GM12874 (cell line): ENCODE measurements around the gene HTRA3.

Experiments
- TF ChIP-seq, protein P1 (sequence below): IDR thresholded peaks from 2 replicates; pipeline ENCODE4 v1.5.1; 2011; ENCODE audit warnings: low read depth, mild to moderate bottlenecking, control low read depth, low read length, moderate library complexity; ENCODE audit not compliant: insufficient read depth

Gene HTRA3

DNA sequence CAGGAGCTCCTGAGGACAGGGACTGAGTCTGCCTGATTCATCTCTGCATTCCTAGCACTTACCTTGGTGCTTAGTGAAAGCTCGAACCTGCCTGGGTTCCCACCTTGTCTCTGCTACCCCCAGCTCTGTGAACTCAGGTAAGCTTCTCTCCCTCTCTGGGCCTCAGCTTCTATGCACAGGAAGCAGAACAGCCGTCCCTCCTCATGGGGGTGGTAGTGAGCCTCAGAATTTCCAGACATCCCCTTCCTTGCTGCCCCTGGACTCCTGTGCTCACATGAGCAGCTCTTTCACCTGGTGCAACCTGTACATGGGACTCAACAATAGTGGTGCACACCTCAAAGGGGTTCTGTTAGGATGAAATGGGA lies 50.8 kb downstream of the HTRA3 start:
- TF ChIP-seq, protein P1, sequence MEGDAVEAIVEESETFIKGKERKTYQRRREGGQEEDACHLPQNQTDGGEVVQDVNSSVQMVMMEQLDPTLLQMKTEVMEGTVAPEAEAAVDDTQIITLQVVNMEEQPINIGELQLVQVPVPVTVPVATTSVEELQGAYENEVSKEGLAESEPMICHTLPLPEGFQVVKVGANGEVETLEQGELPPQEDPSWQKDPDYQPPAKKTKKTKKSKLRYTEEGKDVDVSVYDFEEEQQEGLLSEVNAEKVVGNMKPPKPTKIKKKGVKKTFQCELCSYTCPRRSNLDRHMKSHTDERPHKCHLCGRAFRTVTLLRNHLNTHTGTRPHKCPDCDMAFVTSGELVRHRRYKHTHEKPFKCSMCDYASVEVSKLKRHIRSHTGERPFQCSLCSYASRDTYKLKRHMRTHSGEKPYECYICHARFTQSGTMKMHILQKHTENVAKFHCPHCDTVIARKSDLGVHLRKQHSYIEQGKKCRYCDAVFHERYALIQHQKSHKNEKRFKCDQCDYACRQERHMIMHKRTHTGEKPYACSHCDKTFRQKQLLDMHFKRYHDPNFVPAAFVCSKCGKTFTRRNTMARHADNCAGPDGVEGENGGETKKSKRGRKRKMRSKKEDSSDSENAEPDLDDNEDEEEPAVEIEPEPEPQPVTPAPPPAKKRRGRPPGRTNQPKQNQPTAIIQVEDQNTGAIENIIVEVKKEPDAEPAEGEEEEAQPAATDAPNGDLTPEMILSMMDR: 0 out of 2 replicates have a peak, but pooled peaks have one; percentile 12

DNA sequence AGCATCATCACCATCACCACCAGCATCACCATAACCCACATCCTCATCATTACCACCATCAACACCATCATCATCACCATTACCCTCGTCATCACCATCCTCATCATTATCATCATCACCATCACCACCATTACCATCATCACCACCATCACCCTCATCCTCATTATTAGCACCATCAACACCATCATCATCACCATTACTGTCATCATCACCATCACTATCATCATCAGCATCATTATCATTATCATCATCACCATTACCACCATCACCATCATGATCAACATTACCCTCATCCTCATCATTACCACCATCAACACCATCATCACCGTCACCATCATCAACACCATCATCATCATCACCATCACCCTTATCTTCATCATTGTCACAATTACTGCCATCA lies 51.7 kb downstream of the HTRA3 start:
- TF ChIP-seq, protein P1: no peak

DNA sequence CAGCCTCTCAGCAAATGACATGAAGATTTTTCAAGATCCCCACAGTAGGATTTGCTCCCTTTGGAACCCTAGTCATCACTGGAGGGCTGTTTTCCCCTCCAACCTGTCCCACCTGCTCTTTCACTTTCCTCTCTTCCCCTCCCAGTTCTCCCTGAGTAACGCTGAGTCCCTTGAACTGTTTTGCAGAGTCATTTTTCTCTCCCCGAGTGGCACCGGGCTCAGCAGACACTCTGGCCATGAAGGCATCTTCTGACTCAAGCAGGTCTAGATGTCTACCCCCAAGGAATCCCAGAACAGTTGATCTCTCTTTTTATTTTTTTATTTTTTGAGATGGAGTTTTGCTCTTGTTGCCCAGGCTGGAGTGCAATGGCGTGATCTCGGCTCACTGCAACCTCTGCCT lies 52.2 kb downstream of the HTRA3 start:
- TF ChIP-seq, protein P1: no peak

DNA sequence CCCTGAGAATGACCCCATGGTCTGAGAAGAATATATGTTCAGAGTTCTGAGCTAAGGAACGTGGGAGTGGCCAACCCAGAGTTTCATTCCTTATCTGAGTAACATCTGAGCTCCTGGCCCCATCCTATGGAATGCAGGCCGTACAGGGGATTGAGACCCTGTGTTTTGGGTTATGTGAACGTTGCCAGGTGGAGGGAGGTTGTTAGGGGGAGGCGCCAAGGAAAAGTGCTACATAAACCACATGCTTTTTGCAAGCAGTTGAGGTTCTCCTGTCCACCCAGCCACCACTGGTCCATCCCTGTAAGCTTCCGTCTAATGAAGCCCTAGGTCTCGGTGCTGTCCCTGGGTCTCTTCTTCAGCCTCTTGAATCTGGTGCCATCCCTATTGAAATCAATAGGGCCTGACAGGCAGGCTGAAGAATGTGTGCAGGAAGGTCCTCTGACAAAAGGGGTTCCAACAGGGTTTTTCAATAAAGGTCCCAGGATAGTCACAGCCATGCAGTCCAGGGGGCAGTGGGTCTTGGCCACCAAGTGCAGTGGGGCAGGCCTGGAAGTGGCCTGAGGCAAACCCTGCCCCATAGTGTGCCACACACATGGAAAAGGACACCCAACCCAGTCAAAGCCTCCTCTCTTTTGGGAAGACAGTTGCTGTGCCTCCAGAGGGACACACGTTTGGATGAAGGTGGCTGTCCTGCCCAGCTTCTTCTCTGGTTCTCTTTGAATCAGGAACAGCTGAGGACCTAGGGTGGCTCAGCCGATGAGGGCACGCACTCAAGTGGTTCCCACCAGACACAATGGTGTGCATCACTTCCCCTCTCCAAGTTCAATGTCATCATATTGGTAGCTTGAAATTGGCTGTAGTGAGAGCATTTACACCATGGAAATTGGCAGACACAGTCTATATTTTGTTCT lies 53.5 kb downstream of the HTRA3 start:
- TF ChIP-seq, protein P1: no peak

DNA sequence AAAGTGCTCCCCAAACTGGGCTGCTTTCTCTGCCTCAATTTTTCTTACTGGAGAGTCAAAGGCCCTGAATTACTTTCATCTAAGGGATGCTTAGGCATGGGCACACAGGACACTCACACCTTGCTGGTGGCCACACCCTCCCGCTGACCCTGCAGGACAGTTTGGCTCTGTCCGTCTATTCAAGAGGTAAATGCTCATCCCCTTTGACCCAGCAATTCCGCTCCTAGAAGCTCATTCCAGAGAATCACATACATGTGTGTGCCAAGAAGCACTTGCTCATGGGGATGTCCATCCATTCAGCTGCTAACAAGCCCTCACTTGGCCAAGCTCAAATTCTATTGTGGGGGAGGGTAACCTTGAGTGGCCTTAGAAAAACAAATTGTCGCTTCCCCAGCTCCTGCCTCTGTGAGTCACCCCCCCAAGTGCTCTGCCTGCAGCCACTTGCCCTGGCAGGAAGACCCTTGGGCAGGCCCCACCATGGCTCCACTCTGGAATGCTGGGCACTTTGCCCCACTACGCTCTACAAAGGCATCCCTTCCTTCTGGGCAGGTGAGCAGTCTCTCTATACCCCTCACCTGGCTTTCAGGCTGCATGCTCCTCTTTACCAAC lies 54.5 kb downstream of the HTRA3 start:
- TF ChIP-seq, protein P1: no peak

DNA sequence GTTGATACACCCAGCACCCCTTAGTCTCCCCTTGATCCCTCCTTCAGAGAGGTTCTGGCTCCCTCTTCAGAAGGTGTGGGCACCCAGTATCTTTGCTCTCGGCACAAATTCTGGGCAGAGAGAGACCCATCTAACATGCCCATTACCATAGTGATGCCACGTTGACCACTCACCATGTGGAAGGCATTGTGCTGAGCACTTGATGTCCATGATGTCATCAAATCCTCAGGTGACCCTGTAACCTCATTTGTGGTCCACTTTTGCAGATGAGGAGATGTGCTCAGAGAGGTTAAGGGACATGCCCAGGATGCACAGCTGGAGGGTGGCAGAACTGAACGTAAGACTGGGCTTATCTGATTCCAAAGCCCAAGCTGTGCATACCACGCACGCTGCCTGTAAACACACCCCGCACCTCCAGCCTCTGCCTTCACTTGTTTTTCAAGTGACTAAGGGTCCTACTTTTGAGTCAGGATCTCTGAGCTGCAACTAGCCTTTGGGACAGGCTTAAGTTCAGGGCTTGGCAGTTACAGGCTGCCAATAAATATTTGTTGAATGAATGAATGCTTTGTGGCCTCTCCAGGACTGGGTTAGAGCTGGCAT lies 55.2 kb downstream of the HTRA3 start:
- TF ChIP-seq, protein P1: no peak

DNA sequence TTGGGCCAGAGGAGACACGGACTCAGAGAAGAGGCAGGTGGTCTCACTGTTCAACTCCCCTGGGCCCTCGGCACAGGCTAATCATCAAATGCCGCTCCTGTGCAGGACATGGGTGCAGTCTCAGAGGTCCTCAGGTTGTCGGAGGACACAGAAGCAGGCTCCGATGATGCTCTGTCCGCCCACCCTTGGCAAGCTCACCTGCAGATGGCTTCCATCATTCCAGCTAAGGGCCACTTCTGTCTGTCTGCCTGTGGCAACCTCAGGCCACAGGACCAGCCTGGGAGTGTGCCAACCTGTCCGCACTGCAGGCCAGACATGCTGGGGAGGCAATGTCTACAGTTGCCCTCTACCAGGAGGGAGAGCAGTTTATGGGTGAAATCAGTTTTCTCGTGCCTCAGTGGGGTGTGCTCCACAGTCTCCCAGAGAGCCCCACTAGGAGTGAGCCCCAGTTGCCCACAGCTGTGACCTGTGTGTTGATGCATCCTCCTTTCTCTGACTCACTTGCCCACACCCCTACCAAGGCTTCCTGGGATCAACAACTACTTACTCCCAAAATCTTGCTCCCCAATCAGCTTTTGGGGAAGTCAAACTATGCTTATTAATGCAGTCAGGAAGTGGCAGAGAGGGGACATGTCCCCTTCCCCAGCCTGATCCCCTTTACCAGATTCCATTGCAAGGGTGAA lies 55.9 kb downstream of the HTRA3 start:
- TF ChIP-seq, protein P1: no peak
